Muscle of back (tissue), 13 donors: ENCODE data around the gene MYH13. TPM values are rescaled to one million over a fixed set of nuclear protein-coding genes. Genes with fewer than 3 reads are reported as not detected.

Source experiments
- DNase-seq, 3 donors: peaks; one replicate each; pipeline versions ENCODE4 v3.0.0 to v3.0.0-alpha.2; 2013
- long read RNA-seq, 9 donors: transcript quantifications; one replicate each; lab custom pipeline, GENCODE V29; 2026
- polyA plus RNA-seq, 10 donors: library from polyadenylated mRNA; unstranded; fragments of 120-200 nt; gene quantifications; one replicate each; pipeline ENCODE4 v1.2.1, GENCODE V29; 2013; ENCODE audit not compliant: insufficient read length in 10 of 10

MYH13 gene
- 1 to 10 TPM in 2 of 10 donors, under 1 TPM in 8; 0.45 to 1.5 (median 0.68) TPM for polyA plus RNA-seq
- long read RNA-seq, donor 1 = 0 reads
- long read RNA-seq, donor 2 = 0 reads
- long read RNA-seq, donor 3 = 0 reads
- long read RNA-seq, donor 4 = 0 reads
- long read RNA-seq, donor 5 = 0 reads
- long read RNA-seq, donor 6 = 0 reads
- long read RNA-seq, donor 7 = 0 reads
- long read RNA-seq, donor 8 = 0 reads
- long read RNA-seq, donor 9 = 0 reads

DNA sequence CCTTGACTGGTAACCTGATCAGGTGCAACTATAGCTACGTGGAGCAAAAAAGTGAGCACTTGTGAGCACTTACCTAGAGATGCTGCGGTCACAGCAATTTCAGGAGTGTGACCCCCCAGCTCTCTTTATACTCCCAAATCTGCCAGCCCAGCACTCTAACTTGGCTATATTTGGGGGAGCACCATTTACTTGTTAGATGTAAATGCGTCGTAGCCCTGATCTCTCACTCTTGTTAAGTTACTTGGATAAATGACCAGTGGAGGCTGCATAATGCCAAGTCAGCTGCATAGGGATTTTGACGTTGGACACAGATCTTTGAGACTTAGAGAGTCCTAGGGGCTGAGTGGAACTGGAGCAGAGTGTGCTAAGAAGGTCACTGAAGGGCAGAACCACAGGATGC lies at the start of gene MYH13:
Gene MYH13 (minus strand): TSS at position 101 of the 400 bp plus-strand sequence. CDS start 8,476 bp downstream, outside the sequence.
- DNase-seq = no peak

DNA sequence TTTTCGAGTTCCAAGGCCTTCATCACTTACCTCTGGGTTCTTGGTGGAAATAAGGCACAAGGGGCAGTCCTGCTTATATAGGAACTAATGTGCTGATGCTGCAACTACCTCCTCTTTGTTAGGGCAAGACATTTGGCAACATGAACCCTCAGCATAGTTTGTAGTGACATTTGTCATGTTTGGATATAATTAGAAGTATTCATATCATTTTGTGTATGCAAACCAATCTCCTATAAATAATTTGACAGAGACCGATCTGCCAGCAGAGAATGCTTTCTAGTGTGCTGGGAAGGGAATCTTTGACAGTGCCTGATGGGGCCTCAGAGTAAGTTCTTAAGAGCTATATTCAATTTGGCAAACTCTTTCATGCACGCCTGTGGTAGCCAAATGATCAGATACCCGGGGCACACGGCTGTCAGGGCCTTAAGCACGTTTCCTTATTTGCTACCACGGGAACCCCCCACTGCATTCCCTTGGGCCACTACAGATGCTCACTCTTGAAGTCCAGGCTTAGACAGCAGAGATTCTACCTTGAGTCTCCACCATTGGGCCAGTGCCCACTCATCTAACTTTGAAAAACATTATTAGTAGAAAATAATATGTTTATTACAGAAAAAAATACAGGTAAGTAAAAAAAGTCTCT lies 49.2 kb upstream of the MYH13 start, which contains the start of gene MYH8:
Gene MYH8 (minus strand): TSS at position 51 of the 643 bp plus-strand sequence. CDS start 1,723 bp downstream, outside the sequence.
- DNase-seq = peak; percentile 16 to 68 (median 44)

DNA sequence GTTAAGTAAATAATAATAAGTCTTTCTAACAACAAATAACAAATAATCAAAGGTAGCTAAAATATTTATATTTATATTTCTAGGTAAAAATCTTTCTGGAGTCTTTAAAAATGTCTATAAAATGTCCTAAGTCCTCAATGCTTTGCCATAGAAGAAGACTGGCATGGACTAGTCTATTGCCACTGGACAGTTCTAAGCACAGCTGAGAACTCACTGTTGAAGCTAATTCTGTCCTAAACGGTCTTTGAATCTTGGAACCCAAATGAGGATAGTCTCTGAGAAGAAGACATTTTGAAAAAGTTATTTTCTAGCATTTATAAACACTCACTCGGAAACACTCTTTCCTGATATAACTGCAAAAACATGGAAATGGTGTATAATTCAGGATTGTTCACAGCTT lies 48.4 kb upstream of the MYH13 start:
- no peak for DNase-seq

DNA sequence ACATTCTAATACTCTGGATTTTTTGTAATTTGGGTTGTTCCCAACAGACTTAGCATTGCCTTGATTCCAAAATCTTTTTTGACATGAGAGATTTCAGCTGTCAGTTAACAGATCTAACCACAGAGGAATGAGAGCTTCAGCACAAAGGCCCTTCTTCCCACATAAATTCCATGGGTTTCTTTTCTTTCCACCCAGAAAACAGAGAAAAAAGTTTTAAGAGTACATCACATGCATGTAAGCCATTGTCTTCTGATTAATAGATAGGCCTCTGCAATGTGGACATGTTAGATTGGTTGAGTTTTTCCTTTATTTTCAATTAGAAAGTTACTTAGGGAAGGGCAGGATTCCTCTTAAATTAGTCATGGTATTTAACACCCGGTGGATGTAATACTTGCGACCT lies 48.0 kb upstream of the MYH13 start:
- DNase-seq = no peak

DNA sequence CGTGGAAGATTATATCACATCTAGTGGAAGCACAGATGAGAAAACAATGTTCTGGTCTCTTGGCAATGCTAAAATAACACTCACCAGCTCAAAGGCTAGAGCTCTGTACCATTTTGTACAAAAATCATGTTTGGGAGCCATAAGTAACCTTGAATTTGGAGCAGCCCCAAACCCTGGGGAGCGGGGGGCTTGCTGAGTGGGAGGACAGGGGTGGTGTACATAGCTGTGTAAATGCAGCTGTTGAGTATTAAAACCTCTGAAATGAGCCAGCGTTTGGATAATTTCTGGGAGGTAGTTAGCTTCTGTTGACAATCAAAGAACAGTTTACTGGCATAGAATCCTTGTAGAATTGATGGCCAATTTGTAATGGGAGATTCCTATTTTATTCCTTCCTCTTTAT lies 44.6 kb upstream of the MYH13 start:
- peak in 2 of 3 donors; percentile 17 to 63 for DNase-seq

DNA sequence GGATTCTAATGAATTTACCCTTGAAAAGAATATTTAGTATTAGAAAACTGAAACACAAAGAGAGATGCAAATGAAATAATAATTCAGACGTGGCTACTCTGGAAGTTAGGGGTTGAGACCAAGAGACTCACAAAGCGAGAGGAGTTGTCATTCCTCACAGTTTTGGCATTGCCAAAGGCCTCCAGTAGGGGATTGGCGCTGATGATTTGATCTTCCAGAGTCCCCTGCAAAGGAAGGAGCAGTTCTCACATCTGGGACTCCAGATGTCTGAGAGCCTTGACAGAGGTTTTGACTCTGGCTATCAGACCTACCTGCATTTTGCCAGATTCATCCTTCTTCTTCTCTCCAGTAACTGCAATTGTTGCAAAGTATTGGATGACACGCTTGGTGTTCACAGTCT lies 42.4 kb upstream of the MYH13 start:
- no peak for DNase-seq

DNA sequence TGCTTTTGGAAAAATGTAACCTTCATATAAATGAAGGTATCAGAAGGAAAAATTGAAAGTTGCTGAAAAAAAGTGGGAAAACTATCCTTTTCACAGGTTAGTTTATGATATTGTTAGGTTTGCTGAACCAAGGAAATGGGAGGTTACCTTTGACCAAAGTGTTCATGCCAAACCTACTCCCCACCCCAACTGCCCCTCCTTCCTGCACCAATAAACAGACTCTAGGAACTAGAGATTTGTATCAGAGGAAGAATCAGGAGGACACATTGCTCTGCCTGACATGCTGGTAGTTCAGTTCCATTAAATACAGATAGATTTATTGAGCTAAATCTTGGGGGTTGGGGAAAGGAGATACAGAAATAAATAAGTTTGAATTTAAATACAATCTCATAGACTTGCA lies 30.8 kb upstream of the MYH13 start:
- no peak for DNase-seq

DNA sequence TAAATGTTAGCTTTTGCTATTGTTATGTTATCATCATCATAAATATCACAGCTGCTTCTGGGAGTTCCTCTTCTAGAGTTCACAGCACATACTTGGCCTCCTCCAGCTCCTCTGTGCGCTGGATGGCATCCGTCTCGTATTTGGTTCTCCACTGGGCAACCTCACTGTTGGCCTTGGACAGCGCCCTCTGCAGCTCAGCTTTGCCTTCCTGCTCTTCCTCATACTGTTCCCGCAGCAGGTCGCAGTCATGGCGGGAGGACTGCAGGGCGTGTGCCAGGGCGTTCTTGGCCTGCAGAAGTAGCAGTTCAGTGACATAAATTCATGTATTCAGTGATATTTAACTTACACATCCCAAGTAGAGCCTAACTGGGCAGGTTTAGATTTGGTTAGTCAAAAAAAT lies 25.5 kb upstream of the MYH13 start:
- DNase-seq = no peak

DNA sequence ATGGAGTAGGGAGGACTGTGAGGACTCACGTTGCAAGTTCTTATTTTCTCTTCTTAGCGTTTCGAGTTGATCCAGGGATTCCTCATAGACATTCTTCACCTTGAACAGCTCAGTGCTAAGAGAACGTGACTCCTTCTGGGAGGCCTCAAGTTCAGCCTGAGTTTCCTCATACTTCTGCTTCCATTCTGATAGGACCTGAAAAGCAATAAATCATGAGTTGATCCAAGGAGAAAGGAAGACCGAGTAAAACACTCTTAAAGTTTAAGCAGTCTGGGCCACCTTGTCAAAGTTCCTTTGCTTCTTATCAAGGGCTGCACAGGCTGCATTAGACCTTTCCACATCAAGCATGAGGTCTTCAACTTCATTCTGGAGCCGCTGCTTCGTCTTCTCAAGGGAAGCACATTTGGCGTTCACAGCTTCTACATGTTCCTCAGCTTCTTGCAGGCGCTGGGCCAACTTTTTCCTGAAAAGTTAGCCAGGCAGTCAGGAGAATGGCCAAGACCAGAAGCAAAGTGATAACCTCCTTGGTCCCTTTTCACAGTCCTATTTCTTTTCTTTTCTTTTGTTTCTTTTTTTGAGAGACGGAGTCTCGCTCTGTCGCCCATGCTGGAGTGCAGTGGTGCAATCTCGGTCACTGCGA lies 23.8 kb upstream of the MYH13 start:
- no peak for DNase-seq

DNA sequence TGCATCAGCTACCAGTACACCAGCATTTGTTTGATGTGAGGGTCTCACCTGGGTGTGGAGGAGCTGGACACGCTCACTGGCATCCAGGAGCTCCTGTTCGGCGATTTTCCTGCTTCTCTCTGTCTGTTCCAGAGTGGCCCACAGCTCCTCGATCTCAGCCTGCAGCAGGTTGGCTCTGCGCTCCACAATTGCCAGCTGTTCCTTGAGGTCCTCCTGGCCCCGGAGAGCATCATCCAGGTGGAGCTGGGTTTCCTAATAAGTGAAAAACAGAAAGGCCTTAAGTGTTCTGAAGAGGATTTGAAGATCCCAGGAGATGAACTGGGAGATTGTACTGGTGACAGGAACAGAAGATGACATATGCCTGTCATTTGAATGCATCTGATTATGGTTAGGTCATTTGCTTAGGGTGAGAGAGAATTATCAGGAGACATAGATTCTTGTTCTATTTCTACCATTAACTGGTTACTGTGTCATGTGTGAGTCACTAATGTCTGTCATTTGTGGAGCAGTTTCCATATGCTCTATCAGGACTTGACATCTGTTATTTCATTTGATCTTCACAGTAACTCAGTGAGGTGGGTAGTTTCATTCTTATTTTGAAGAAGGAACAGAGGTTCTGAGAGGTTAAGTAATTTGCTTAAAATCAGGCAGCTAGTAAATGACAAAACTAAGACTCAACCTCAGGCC lies 21.5 kb upstream of the MYH13 start:
- no peak for DNase-seq

DNA sequence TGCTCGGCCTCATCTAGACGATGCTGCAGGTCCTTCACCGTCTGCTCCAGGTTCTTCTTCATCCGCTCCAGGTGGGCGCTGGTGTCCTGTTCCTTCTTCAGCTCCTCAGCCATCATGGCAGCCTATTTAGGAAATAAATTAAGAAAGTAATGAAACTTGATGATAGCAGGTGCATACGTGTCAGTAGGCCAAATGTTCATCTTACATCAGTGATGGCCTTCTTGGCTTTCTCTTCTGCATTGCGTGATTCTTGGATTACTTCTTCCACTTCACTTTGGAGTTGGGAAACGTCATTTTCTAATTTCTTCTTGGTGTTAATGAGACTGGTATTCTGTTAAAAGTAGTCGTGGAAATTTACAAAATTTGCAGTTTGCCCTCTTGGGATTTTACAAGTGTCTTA lies 20.1 kb upstream of the MYH13 start:
- DNase-seq = no peak

DNA sequence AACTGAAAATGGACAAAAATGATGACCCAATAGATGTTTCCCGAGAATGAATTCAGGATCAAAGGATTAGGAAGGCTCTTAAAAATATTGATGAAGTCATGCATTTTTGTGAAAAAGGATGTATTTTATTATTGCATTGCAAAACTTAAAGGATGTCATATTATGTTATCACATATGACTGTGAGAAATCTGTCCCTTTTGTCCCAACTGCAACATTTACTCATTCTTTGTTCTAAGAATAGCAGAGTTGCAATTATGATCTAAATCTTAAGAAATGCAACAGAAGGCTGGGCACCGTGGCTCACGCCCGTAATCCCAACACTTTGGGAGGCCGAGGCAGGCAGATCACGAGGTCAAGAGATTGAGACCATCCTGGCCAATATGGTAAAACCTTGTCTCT lies 13.1 kb upstream of the MYH13 start:
- DNase-seq = no peak

DNA sequence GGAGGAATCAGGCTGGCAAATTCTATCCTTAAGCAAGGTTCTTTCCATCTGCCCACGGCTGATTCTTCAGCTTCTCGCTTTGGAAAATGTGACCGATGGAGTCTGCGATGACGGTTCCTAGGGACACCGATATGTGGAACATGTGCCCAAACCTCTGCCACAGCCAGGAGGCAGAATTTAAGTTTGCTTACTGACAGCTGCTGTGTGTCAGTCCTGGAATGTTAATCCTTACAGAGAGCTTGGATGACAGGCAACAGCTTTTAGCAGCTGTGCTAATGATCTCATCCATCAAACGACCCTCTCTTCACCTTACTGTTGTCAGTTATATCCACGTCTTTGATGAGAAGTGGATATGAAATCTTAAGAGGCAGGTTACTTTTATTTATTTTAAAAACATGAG lies 11.4 kb upstream of the MYH13 start:
- peak; percentile 70 to 79 (median 78) for DNase-seq

DNA sequence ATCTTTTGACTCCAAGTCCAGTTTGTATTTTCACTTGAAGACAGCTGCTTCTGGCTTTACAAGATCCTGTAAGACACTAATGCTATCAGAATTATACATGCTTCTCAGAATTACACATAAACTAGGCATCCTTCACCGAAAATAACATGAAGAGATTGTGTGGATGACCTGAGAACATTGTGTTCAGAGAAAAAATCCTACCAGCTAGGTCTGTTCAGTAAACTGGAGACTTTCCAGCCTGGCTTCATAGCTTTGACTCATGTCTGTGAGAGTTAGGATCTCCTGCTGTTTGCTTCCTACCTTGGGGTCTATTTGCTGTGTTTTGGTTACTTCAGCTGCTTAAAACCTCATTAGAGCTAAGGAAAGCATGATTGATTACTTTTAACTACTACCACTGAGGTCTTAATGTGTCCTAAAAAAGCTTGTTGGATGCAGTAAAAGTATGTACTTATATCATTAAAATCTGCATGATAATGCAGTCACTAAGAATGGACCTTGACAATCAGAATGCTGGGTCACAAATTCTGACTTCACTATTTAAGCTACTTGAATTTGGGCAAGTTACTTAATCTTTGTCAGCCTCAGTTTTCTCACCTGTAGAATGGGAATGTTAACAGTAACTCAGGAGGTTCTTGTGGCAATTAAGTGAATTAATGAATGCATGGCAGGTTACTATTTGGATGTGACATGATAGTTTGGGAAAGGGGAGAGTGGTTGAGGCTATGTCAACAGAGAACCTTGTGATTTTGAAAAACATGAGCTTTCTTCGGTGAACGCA lies 8.0 kb upstream of the MYH13 start:
- DNase-seq = peak in 1 of 3 donors; percentile 23

DNA sequence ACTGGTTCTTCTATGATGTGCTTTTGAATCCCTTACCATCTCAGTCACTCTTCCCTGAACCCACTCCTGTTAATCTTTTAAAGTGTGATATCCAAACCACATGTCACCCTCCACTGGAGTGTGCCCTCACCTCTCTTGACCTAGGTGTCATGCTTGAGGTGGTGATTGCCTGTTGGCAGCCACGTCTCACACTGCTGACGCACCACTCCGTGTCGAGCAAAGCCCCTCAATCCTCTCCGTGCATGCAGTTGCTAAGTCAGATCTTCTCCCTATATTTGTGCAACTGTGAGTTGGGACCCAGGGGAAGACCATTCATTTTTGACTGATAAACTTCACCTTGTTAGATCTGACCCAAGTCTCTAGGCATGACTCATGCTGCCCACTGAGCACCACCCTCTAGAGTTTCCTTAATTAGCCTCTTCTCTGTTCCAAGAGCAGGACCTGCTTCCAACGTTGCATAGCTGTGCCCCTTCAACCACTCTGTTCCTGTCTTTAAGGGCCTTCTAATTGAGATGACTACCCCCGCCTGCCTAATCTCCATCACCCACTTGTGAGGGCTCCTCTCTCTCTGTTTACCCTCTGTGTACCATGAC lies 2.7 kb downstream of the MYH13 start:
- no peak for DNase-seq

DNA sequence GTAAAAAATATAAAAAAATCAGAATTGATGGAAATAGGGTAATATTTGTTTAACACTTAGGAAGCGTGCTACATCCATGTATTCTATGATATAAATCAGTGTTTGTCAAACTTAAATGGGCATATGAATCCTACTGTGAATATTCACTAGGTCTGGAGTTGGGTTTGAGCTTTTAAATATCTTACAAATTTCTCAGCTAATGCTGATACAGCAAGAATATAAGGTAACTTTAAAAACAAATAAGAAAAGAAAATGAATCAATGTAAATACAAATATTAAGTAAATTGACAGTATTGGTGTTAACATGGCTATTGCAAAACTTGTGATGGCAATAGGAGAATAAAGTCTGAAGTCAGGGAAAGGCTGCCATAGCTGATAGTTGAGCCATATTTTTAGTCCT lies 3.6 kb downstream of the MYH13 start:
- DNase-seq = no peak

DNA sequence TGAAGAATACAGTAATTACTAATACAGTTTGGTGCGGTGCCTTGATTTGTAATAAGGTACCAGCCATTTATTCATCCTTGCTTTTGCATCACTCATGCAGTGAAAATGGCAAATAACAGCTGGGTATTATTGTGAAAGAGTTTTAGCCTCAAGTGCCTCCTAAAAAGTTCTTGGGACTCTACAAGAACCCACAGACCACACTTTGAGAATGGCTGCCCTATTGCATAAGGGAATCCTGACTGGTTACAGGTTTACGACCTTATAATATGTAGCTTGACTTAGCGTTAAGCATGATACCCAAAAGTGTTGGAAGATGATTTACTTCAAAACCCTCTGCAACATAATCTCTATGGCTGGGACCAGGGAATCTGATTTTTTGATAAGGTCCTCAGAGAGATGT lies 4.2 kb downstream of the MYH13 start:
- no peak for DNase-seq

DNA sequence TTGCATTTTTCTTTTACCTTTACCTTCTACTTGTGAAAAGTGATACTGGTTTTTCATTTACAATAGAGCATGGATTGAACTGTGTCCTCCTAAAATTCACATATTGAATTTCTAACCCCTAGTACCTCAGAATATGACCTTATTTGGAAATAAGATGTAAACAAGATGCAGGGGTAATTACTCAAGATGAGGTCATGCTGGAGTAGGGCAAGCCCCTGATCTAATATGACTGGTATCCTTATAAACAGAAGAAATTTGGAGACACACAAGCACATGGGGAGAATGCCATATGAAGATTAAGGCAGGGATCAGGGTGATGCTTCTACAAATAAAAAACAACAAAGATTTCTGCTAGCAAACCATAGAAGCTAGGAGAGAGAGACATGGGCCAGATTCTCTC lies 12.2 kb downstream of the MYH13 start:
- DNase-seq = no peak

DNA sequence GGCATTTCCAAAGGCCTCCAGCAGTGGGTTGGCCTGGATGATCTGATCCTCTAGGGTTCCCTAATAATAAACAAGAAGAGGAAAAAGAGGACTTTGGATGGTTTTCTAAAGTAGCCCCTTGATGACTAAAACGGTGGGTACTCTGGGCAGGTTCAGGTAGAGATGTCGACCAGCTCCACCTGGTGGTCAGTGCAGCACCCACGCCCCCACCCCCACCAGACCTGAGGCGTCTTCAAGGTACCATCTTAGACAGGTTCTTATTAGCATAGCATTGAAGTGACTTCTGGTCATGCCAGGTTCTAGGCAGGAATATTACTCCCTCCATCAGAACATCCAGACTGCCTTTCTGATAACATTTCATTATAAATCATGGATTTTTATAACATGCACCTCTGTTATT lies 15.0 kb downstream of the MYH13 start:
- DNase-seq = no peak

DNA sequence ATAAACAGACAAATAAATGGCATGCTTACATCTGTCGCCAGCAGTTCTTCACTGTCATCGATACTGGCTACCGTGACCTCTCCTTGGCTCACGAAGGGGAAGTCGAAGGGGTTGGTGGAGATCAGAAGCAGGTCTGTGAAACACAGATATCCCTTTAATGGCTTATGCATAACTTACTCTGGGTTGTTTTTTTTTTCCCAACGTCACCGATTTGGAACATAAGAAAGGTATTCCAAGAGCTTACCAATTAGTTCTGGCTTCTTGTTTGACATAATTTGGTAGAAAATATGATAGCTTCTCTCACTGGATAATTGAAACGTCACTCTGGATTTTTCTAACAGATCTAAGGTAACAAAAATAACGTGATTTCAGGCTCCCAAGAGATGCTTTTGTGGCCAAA lies 18.2 kb downstream of the MYH13 start:
- peak in 1 of 3 donors; percentile 6 for DNase-seq

DNA sequence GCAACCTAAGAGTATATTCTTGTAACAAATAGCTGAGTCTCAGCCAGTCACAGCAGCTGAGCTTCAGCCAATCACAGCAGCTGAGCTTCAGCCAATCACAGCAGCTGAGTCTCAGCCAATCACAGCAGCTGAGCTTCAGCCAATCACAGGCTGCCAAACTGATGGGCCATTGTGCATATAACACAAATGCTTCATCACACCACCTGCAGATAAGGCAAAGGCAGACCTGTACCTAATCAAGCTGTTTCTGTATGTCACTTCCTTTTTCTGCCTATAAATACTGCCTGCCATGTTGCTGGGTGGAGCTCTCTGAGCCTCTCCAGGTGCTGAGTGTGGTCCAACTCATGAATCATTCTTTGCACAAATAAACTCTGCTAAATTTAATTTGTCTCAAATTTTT lies 19.9 kb downstream of the MYH13 start:
- DNase-seq = no peak
